WTC11 (cell line): ENCODE results near the gene DENND1B.

Source experiments
- CREB1 ChIP-seq: sonication (generic); formaldehyde crosslinking; IDR thresholded peaks from 2 replicates; pipeline ENCODE4 v1.8.0; 2023; ENCODE audit warnings: mild to moderate bottlenecking, missing genetic modification reagents
- FOXP1 ChIP-seq: sonication (generic); formaldehyde crosslinking; IDR thresholded peaks from 2 replicates; pipeline ENCODE4 v1.8.0; 2022; ENCODE audit warnings: missing genetic modification reagents, mild to moderate bottlenecking, moderate library complexity, borderline replicate concordance
- NFE2L1 ChIP-seq: sonication (generic); formaldehyde crosslinking; IDR thresholded peaks from 2 replicates; pipeline ENCODE4 v1.8.1; 2023; ENCODE audit warnings: missing genetic modification reagents
- TEAD4 ChIP-seq: sonication (generic); formaldehyde crosslinking; IDR thresholded peaks from 2 replicates; pipeline ENCODE4 v1.8.0; 2022; ENCODE audit warnings: mild to moderate bottlenecking, missing genetic modification reagents
- ZNF121 ChIP-seq: sonication (generic); formaldehyde crosslinking; IDR thresholded peaks from 2 replicates; pipeline ENCODE4 v1.8.0; 2023; ENCODE audit warnings: missing genetic modification reagents
- ZNF138 ChIP-seq: sonication (generic); formaldehyde crosslinking; conservative IDR thresholded peaks from 2 replicates; pipeline ENCODE4 v1.8.1; 2022; ENCODE audit warnings: mild to moderate bottlenecking, moderate library complexity, missing genetic modification reagents
- TF ChIP-seq, protein P1 (sequence below): sonication (generic); formaldehyde crosslinking; IDR thresholded peaks from 2 replicates; pipeline ENCODE4 v1.8.1; 2023; ENCODE audit warnings: mild to moderate bottlenecking, missing genetic modification reagents
- TF ChIP-seq, protein P2 (sequence below): sonication (generic); formaldehyde crosslinking; conservative IDR thresholded peaks from 2 replicates; pipeline ENCODE4 v1.8.1; 2022; ENCODE audit warnings: mild to moderate bottlenecking, missing genetic modification reagents
- TF ChIP-seq, protein P3 (sequence below): fragments of 200-600 bp; IDR thresholded peaks from 2 replicates; pipeline ENCODE4 v1.8.0; 2022; ENCODE audit warnings: antibody characterized with exemption
- TF ChIP-seq, protein P4 (sequence below): sonication (generic); formaldehyde crosslinking; IDR thresholded peaks from 2 replicates; pipeline ENCODE4 v1.8.1; 2023; ENCODE audit warnings: mild to moderate bottlenecking, missing genetic modification reagents, borderline replicate concordance

DNA sequence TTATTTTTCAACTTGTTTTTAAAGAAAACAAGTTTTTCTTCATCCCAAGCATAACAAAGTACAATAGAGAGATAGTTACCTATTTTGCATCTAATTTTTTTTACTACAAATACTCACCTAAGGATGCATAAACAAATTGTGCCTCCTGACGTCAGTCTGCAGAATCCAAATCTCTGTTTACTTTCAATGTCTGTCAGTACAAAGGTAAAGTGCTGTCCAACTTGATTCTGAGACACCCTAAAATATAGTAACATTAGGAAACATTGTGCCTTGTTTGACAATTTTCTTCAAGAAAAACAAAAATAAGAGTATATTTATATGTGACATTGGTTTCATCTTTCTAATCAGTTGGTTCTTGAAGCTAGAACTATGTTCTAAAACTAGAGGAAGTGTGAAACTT is 103.4 kb downstream of the DENND1B start:
- TF ChIP-seq ZNF121 (no peak), CREB1 (CRISPR knock-in tag) (no peak), ZNF138 (no peak), NFE2L1 (CRISPR knock-in tag) (no peak), TEAD4 (CRISPR knock-in tag) (no peak), FOXP1 (CRISPR knock-in tag) (no peak)
- TF ChIP-seq, protein P1, sequence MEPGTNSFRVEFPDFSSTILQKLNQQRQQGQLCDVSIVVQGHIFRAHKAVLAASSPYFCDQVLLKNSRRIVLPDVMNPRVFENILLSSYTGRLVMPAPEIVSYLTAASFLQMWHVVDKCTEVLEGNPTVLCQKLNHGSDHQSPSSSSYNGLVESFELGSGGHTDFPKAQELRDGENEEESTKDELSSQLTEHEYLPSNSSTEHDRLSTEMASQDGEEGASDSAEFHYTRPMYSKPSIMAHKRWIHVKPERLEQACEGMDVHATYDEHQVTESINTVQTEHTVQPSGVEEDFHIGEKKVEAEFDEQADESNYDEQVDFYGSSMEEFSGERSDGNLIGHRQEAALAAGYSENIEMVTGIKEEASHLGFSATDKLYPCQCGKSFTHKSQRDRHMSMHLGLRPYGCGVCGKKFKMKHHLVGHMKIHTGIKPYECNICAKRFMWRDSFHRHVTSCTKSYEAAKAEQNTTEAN (CRISPR knock-in tag) = no peak
- TF ChIP-seq, protein P2, sequence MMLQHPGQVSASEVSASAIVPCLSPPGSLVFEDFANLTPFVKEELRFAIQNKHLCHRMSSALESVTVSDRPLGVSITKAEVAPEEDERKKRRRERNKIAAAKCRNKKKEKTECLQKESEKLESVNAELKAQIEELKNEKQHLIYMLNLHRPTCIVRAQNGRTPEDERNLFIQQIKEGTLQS (CRISPR knock-in tag) = no peak
- TF ChIP-seq, protein P3, sequence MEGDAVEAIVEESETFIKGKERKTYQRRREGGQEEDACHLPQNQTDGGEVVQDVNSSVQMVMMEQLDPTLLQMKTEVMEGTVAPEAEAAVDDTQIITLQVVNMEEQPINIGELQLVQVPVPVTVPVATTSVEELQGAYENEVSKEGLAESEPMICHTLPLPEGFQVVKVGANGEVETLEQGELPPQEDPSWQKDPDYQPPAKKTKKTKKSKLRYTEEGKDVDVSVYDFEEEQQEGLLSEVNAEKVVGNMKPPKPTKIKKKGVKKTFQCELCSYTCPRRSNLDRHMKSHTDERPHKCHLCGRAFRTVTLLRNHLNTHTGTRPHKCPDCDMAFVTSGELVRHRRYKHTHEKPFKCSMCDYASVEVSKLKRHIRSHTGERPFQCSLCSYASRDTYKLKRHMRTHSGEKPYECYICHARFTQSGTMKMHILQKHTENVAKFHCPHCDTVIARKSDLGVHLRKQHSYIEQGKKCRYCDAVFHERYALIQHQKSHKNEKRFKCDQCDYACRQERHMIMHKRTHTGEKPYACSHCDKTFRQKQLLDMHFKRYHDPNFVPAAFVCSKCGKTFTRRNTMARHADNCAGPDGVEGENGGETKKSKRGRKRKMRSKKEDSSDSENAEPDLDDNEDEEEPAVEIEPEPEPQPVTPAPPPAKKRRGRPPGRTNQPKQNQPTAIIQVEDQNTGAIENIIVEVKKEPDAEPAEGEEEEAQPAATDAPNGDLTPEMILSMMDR = no peak
- TF ChIP-seq, protein P4, sequence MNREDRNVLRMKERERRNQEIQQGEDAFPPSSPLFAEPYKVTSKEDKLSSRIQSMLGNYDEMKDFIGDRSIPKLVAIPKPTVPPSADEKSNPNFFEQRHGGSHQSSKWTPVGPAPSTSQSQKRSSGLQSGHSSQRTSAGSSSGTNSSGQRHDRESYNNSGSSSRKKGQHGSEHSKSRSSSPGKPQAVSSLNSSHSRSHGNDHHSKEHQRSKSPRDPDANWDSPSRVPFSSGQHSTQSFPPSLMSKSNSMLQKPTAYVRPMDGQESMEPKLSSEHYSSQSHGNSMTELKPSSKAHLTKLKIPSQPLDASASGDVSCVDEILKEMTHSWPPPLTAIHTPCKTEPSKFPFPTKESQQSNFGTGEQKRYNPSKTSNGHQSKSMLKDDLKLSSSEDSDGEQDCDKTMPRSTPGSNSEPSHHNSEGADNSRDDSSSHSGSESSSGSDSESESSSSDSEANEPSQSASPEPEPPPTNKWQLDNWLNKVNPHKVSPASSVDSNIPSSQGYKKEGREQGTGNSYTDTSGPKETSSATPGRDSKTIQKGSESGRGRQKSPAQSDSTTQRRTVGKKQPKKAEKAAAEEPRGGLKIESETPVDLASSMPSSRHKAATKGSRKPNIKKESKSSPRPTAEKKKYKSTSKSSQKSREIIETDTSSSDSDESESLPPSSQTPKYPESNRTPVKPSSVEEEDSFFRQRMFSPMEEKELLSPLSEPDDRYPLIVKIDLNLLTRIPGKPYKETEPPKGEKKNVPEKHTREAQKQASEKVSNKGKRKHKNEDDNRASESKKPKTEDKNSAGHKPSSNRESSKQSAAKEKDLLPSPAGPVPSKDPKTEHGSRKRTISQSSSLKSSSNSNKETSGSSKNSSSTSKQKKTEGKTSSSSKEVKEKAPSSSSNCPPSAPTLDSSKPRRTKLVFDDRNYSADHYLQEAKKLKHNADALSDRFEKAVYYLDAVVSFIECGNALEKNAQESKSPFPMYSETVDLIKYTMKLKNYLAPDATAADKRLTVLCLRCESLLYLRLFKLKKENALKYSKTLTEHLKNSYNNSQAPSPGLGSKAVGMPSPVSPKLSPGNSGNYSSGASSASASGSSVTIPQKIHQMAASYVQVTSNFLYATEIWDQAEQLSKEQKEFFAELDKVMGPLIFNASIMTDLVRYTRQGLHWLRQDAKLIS = no peak
